ENCODE data around the gene PHACTR3. TPM values are rescaled to one million over a fixed set of nuclear protein-coding genes. Genes with fewer than 3 reads are reported as not detected.

The PHACTR3 gene
- total RNA-seq, 3 donors from 2014 or later: 0.41 to 3.4 (median 1.1) TPM

DNA sequence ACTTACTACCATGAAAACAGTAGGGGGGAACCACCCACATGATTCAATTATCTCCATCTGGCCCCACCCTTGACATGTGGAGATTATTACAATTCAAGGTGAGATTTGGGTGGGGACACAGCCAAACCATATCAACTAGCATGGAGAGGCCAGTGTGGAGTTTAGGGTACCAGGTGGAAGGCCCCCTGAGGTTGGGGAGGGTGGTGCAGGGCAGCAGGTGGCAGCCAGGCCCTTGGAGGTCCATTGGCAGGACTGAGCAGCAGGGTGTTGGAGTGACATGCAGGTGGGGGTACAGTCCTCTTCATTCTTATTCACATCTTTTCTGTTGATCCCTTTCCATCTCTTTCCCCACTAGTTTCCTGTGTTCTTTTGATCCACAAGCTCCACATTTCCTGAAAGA, 42.9 kb downstream of the PHACTR3 start:
- Histone ChIP-seq H3K9me3 (no peaks in the 10 kb centered on the region), H3K4me3 (no peak overlapping the region), H3K36me3 (ENCODE audit: low read depth) (no peaks in the 10 kb centered on the region), H3K4me1 (ENCODE audit: low read depth) (no peaks in the 10 kb centered on the region)
- TF ChIP-seq CTCF (IDR thresholded peaks at IDR 0.05): no peak
- no peak for DNase-seq
- ATAC-seq: no peak
- intact Hi-C loops (cut with DNase I, micrococcal nuclease): no loop called here

DNA sequence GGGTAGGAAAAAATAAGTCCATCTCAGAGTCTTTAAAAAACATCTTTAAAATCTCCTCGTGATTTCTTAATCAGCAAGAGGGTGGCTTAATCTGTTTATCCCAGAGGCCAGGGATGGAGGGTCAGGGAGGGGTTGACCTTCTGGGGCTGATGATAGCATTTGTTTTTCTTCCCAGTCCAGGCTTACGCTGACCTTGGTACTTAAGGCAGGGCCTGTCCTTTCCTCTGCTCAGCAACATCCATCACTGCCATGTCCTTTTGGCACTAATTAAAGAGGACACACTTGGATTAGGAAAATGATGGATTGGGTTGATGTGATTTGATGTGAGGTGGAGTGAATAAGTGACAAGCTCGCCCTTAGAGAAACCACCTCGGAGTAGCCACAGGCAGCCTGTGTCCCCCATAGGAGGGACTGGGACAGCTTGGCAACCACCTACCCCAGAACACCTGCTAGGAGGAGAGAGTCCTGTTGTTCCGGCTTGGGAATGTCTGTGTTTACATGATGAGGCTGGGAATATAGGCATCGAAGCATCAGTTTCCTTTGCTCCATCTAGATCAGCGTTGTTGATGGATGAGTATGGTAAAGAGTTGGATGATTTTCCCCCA, 44.2 kb downstream of the PHACTR3 start:
- Histone ChIP-seq H3K9me3 (no peaks in the 10 kb centered on the region), H3K36me3 (ENCODE audit: low read depth) (no peaks in the 10 kb centered on the region), H3K4me1 (ENCODE audit: low read depth) (no peaks in the 10 kb centered on the region), H3K4me3 (no peak overlapping the region)
- DNase-seq: no peak
- intact Hi-C loops (cut with DNase I, micrococcal nuclease): no loop called here
- no peak for TF ChIP-seq CTCF (IDR thresholded peaks at IDR 0.05)
- ATAC-seq: no peak

GRCh38 chr20:59650418-59650817, 46.1 kb downstream of the PHACTR3 start:
- intact Hi-C loops (cut with DNase I, micrococcal nuclease): no loop called here
- Histone ChIP-seq H3K36me3 (ENCODE audit: low read depth) (no peaks in the 10 kb centered on the region), H3K4me3 (no peak overlapping the region), H3K9me3 (no peaks in the 10 kb centered on the region), H3K4me1 (ENCODE audit: low read depth) (no peaks in the 10 kb centered on the region)
- DNase-seq: no peak
- no peak for ATAC-seq
- TF ChIP-seq CTCF (IDR thresholded peaks at IDR 0.05): no peak

DNA sequence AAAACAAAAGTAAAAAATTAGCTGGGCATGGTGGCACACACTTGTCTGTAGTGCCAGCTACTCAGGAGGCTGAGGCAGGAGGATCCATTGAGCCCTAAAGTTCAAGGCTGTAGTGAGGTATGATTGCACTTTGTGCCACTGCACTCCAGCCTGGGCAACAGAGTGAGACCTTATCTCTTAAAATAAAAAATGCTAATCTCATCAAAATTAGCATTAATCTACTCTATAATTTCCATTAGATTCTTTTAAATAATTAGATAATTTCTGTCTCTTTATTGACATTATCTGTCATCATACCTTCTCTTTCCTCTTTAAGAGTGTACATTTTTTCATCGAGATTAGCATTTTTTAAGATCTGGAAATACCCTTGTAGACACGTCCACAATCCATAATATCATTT, 48.0 kb downstream of the PHACTR3 start:
- no peak overlapping the region for H3K4me3 ChIP-seq
- H3K36me3 ChIP-seq (ENCODE audit: low read depth): no peaks in the 10 kb centered on the region
- no peak for TF ChIP-seq CTCF (IDR thresholded peaks at IDR 0.05)
- ATAC-seq: no peak
- H3K4me1 ChIP-seq (ENCODE audit: low read depth): no peaks in the 10 kb centered on the region
- intact Hi-C loops (cut with DNase I, micrococcal nuclease): no loop called here
- DNase-seq: no peak
- H3K9me3 ChIP-seq: peaks cover 14% of the 10 kb centered on the region

DNA sequence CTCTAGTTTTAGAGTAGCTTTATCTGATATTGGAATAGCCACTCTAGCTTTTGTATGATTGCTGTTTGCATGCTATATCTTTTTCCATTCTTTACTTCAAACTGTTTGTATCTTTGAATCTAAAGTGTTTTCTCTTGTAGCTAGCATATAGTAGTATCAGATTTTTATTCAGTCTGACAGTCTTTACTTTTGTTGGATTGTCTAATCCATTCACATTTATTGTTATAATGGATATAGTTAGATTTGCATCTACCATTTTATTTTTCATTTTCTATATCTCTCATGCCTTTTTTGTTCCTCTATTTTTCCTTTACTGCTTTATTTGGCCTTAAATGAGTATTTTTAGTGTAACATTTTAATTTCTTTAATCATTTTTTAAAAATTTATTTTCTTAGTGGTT, 52.1 kb downstream of the PHACTR3 start:
- Histone ChIP-seq H3K4me3 (no peak overlapping the region), H3K36me3 (ENCODE audit: low read depth) (no peaks in the 10 kb centered on the region), H3K9me3 (peaks cover 27% of the 10 kb centered on the region), H3K4me1 (ENCODE audit: low read depth) (no peaks in the 10 kb centered on the region)
- DNase-seq: no peak
- ATAC-seq: no peak
- intact Hi-C loops (cut with DNase I, micrococcal nuclease): no loop called here
- TF ChIP-seq CTCF (IDR thresholded peaks at IDR 0.05): no peak
